Fibroblast of villous mesenchyme (primary cell): ENCODE measurements around the gene CDH24. TPM values are rescaled to one million over a fixed set of nuclear protein-coding genes. Genes with fewer than 3 reads are reported as not detected.

Source experiments
- DNase-seq: peaks from one replicate; pipeline ENCODE4 v3.0.0-alpha.2; 2010; ENCODE audit warnings: low read depth
- H3K4me3 ChIP-seq: 2 replicates; pipeline ENCODE4 v1.5.1; 2011; ENCODE audit warnings: low read depth, mild to moderate bottlenecking, low read length
- total RNA-seq: library from RNA; depleted of rRNA; stranded (reverse); fragments of >200 nt; gene quantifications from 2 replicates; pipeline ENCODE4 v1.2.3, GENCODE V29; 2012
- TF ChIP-seq, protein P1 (sequence below): IDR thresholded peaks from 2 replicates; pipeline ENCODE4 v1.5.1; 2012; ENCODE audit warnings: low read depth, mild to moderate bottlenecking, low read length; ENCODE audit not compliant: insufficient read depth

CDH24 gene
- total RNA-seq, 1 donor, result 10.8 TPM

DNA sequence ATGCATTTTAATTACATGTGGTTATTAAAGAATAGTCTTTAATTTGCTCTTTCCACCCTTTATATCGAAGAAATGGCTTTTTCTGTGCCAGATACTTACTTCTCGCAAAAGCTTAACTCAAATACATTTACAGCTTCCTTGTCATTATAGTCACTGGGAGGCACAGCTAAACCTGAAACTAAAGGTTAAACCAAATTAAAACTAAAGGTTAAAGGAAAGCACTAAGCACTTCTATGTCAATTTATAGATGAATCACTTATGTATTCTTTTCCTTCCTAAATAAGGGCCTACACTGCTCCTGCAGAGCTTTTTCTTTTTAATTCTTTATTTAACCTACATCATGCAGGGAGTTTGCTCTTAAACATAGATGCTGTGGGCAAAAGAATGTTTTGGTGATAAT is 56.5 kb downstream of the CDH24 start:
- H3K4me3 ChIP-seq, result no peak overlapping the region
- DNase-seq, result no peak
- TF ChIP-seq, protein P1, sequence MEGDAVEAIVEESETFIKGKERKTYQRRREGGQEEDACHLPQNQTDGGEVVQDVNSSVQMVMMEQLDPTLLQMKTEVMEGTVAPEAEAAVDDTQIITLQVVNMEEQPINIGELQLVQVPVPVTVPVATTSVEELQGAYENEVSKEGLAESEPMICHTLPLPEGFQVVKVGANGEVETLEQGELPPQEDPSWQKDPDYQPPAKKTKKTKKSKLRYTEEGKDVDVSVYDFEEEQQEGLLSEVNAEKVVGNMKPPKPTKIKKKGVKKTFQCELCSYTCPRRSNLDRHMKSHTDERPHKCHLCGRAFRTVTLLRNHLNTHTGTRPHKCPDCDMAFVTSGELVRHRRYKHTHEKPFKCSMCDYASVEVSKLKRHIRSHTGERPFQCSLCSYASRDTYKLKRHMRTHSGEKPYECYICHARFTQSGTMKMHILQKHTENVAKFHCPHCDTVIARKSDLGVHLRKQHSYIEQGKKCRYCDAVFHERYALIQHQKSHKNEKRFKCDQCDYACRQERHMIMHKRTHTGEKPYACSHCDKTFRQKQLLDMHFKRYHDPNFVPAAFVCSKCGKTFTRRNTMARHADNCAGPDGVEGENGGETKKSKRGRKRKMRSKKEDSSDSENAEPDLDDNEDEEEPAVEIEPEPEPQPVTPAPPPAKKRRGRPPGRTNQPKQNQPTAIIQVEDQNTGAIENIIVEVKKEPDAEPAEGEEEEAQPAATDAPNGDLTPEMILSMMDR, result no peak

DNA sequence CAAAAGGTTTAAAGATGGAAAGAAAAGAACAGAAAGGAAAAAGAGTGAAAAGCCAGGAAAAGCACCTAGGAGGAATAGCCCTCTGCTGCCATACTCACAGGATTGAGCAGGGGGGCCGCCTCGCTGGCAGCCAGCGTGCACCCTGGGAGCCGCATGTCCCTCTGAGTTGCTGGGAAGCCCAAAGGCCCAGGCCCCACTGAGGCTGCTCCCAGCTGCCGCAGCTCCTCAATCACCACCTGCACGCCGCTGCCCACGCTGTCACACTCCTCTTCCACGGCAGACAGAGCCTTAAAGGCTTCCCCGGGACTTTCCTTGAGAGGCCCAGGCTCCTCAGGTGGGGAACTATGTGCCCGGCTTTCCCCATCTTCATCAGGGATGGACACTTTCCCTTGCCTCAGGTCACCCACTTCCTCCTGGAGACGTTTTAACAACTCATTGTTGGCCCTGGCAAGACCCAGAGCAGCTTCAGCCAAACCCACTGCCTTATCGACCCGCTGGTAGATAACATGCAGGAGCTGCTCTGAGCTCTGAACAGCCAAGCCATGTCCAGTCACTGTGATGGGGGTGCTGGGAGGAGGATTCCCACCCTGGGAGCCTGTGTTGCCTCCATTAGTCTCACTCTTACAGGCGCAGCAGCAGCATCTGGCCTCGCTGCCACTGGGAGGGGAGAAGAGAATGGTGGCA is 58.8 kb downstream of the CDH24 start:
- H3K4me3 ChIP-seq, result no peak overlapping the region
- DNase-seq, result no peak
- TF ChIP-seq, protein P1, result no peak

DNA sequence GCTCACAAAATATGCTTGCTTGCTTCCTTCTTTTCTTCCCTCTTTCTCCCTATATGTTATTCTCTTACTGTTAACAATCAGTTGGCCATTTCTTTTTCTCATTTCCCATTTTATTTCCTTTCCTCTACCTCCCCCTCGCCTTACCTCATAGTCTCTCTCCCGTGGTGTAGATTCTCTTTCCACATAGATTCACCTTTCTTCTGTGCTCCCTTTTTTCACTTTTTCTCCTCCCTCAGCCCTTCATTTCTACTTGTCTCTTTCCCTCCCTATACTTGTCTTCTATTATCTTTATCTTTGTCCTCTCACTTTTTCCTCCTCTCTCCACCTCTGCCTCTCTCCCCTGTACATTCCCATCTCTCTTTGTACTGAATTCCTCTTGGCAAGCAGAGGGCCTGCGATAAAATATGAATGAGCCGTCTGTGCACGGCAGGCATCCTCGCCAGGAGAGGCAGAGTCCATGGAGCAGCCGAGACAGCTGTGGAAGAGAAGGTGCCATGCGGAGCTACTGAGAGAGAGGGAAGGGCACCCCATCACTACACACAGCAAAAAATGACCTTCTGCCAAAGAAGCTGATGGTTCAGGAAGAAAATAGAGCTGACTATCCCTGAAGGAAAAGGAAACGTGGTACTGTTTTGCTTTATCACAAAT is 59.5 kb downstream of the CDH24 start:
- TF ChIP-seq, protein P1, result no peak
- H3K4me3 ChIP-seq, result no peak overlapping the region
- no peak for DNase-seq

Other genes starting within 250 kb of the CDH24 start
- 3.9 and 5.5 TPM in 2 replicates for gene SLC7A7, start 242.1 kb downstream of the CDH24 start, total RNA-seq
- 58.3 and 82.5 TPM in 2 replicates for gene MRPL52, start 227.6 kb downstream of the CDH24 start, total RNA-seq
- 188 and 327 TPM in 2 replicates for gene MMP14, start 220.9 kb downstream of the CDH24 start, total RNA-seq
- 104 and 108 TPM in 2 replicates for gene LRP10, start 185.8 kb downstream of the CDH24 start, total RNA-seq
- under 0.01 and 0.43 TPM in 2 replicates for gene REM2, start 174.3 kb downstream of the CDH24 start, total RNA-seq
- 60.9 and 68.6 TPM in 2 replicates for gene RBM23, start 138.4 kb downstream of the CDH24 start, total RNA-seq
- gene PRMT5, start 128.1 kb downstream of the CDH24 start, total RNA-seq, result 56.7 and 82.5 TPM in 2 replicates
- gene HAUS4, start 100.4 kb downstream of the CDH24 start, total RNA-seq, result 29.8 and 46.7 TPM in 2 replicates
- 105 and 131 TPM in 2 replicates for gene AJUBA, start 75.0 kb downstream of the CDH24 start, total RNA-seq
- gene C14orf93, start 47.4 kb downstream of the CDH24 start, total RNA-seq, result 4.5 and 4.7 TPM in 2 replicates
- 178 and 196 TPM in 2 replicates for gene PSMB5, start 22.6 kb downstream of the CDH24 start, total RNA-seq
- not detected in 2 replicates for gene PSMB11, start 15.3 kb downstream of the CDH24 start, total RNA-seq
- gene ACIN1, start 37.6 kb upstream of the CDH24 start, total RNA-seq, result 93.1 and 106 TPM in 2 replicates
- gene C14orf119, start 38.0 kb upstream of the CDH24 start, total RNA-seq, result 48.0 and 66.1 TPM in 2 replicates
- not detected in 2 replicates for gene CIROP, start 47.5 kb upstream of the CDH24 start, total RNA-seq
- not detected in 2 replicates for gene CEBPE, start 61.7 kb upstream of the CDH24 start, total RNA-seq
- gene SLC7A8, start 126.1 kb upstream of the CDH24 start, total RNA-seq, result 0.86 and 0.97 TPM in 2 replicates
- gene RNF212B, start 180.4 kb upstream of the CDH24 start, total RNA-seq, result not detected in 2 replicates
- 4.2 and 6.0 TPM in 2 replicates for gene HOMEZ, start 228.6 kb upstream of the CDH24 start, total RNA-seq
- 3.0 and 5.8 TPM in 2 replicates for gene PPP1R3E, start 245.3 kb upstream of the CDH24 start, total RNA-seq
- gene BCL2L2, start 249.3 kb upstream of the CDH24 start, total RNA-seq, result 17.7 and 20.7 TPM in 2 replicates